Measurements from ENCODE around the gene ABCA13.

Gene ABCA13

GRCh38 chr7:48173756-48174382, 2.6 kb downstream of the ABCA13 start:
- no peak for TF ChIP-seq TCF12 (IDR thresholded peaks at IDR 0.05; ENCODE audit: low read depth)
- no peak for TF ChIP-seq CEBPB (IDR thresholded peaks at IDR 0.05)
- no peak for TF ChIP-seq ZBTB7A (IDR thresholded peaks at IDR 0.05; ENCODE audit: low read depth)

GRCh38 chr7:48175019-48175418, 3.8 kb downstream of the ABCA13 start:
- TF ChIP-seq FOXM1 (IDR thresholded peaks at IDR 0.05; ENCODE audit: borderline replicate concordance, low read depth), result no peak
- no peak for TF ChIP-seq TAF1 (IDR thresholded peaks at IDR 0.05; ENCODE audit: low read depth)
- TF ChIP-seq ZBTB7A (IDR thresholded peaks at IDR 0.05; ENCODE audit: low read depth), result no peak
- TF ChIP-seq NFIC (IDR thresholded peaks at IDR 0.05), result no peak
- TF ChIP-seq, protein P1, sequence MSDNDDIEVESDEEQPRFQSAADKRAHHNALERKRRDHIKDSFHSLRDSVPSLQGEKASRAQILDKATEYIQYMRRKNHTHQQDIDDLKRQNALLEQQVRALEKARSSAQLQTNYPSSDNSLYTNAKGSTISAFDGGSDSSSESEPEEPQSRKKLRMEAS (IDR thresholded peaks at IDR 0.05), result no peak
- no peak for TF ChIP-seq TEAD4 (IDR thresholded peaks at IDR 0.05)
- no peak for TF ChIP-seq REST (IDR thresholded peaks at IDR 0.05; ENCODE audit: low read depth)
- TF ChIP-seq CREB1 (IDR thresholded peaks at IDR 0.05; ENCODE audit: low read depth), result no peak
- no peak for TF ChIP-seq EP300 (IDR thresholded peaks at IDR 0.05; ENCODE audit: borderline replicate concordance)
- TF ChIP-seq RAD21 (IDR thresholded peaks at IDR 0.05; ENCODE audit: low read depth), result no peak
- TF ChIP-seq, protein P2, sequence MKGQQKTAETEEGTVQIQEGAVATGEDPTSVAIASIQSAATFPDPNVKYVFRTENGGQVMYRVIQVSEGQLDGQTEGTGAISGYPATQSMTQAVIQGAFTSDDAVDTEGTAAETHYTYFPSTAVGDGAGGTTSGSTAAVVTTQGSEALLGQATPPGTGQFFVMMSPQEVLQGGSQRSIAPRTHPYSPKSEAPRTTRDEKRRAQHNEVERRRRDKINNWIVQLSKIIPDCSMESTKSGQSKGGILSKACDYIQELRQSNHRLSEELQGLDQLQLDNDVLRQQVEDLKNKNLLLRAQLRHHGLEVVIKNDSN (IDR thresholded peaks at IDR 0.05), result no peak
- TF ChIP-seq YY1 (IDR thresholded peaks at IDR 0.05; ENCODE audit: low read depth), result no peak
- TF ChIP-seq CEBPB (IDR thresholded peaks at IDR 0.05), result no peak
- TF ChIP-seq TCF12 (IDR thresholded peaks at IDR 0.05; ENCODE audit: low read depth), result no peak

GRCh38 chr7:48176356-48176893, 5.2 kb downstream of the ABCA13 start:
- TF ChIP-seq CREB1 (IDR thresholded peaks at IDR 0.05; ENCODE audit: low read depth), result no peak
- TF ChIP-seq EP300 (IDR thresholded peaks at IDR 0.05; ENCODE audit: borderline replicate concordance), result no peak
- no peak for TF ChIP-seq TEAD4 (IDR thresholded peaks at IDR 0.05)
- no peak for TF ChIP-seq TCF12 (IDR thresholded peaks at IDR 0.05; ENCODE audit: low read depth)
- no peak for TF ChIP-seq ZBTB7A (IDR thresholded peaks at IDR 0.05; ENCODE audit: low read depth)
- no peak for TF ChIP-seq FOXM1 (IDR thresholded peaks at IDR 0.05; ENCODE audit: borderline replicate concordance, low read depth)
- TF ChIP-seq, protein P2 (IDR thresholded peaks at IDR 0.05), result no peak
- no peak for TF ChIP-seq NFIC (IDR thresholded peaks at IDR 0.05)
- no peak for TF ChIP-seq YY1 (IDR thresholded peaks at IDR 0.05; ENCODE audit: low read depth)
- no peak for TF ChIP-seq REST (IDR thresholded peaks at IDR 0.05; ENCODE audit: low read depth)

DNA sequence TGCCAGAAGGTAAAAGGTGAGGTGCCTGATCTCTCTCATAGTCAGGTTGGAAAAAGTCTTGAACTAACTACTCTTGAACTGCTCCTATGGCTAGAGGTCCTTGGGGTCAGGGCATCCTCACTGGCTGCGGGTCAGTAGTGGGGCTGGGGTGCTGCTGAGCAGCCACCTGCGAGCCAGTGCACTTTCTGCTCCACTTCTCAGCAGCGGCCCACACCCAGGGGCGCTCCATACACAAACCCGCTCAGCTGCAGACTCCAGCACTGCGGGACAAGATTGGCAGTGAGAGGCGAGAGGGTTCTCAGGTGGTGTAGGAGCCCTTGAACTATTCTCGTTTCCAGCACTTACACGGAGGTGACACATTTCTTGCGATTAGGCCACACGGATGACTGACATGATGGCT, 6.0 kb downstream of the ABCA13 start:
- no peak for TF ChIP-seq CEBPB (IDR thresholded peaks at IDR 0.05)
- no peak for TF ChIP-seq YY1 (IDR thresholded peaks at IDR 0.05; ENCODE audit: low read depth)
- TF ChIP-seq REST (IDR thresholded peaks at IDR 0.05; ENCODE audit: low read depth), result no peak
- TF ChIP-seq ZBTB7A (IDR thresholded peaks at IDR 0.05; ENCODE audit: low read depth), result no peak

- no peak for TF ChIP-seq YY1 (IDR thresholded peaks at IDR 0.05; ENCODE audit: low read depth)
- no peak for TF ChIP-seq ZBTB7A (IDR thresholded peaks at IDR 0.05; ENCODE audit: low read depth)
- no peak for TF ChIP-seq FOXM1 (IDR thresholded peaks at IDR 0.05; ENCODE audit: borderline replicate concordance, low read depth)
- TF ChIP-seq EGR1 (IDR thresholded peaks at IDR 0.05), result no peak
- no peak for TF ChIP-seq CEBPB (IDR thresholded peaks at IDR 0.05)
- no peak for TF ChIP-seq RAD21 (IDR thresholded peaks at IDR 0.05; ENCODE audit: low read depth)
- TF ChIP-seq NFIC (IDR thresholded peaks at IDR 0.05), result no peak
- TF ChIP-seq CREB1 (IDR thresholded peaks at IDR 0.05; ENCODE audit: low read depth), result no peak
- no peak for TF ChIP-seq TAF1 (IDR thresholded peaks at IDR 0.05; ENCODE audit: low read depth)
- TF ChIP-seq REST (IDR thresholded peaks at IDR 0.05; ENCODE audit: low read depth), result no peak
- no peak for TF ChIP-seq EP300 (IDR thresholded peaks at IDR 0.05; ENCODE audit: borderline replicate concordance)
- TF ChIP-seq TCF12 (IDR thresholded peaks at IDR 0.05; ENCODE audit: low read depth), result no peak
- TF ChIP-seq, protein P2 (IDR thresholded peaks at IDR 0.05), result no peak
- TF ChIP-seq, protein P1 (IDR thresholded peaks at IDR 0.05), result no peak
- TF ChIP-seq TEAD4 (IDR thresholded peaks at IDR 0.05), result no peak
These were observed 8.3 kb downstream of the ABCA13 start for GRCh38 chr7:48179496-48180030.

Measured in Ishikawa (cell line).